HFF-Myc (cell line): ENCODE measurements around the gene USP9X.

Experiments
- DNase-seq: peaks from one replicate; pipeline ENCODE4 v3.0.0-alpha.2; 2011; ENCODE audit warnings: low read depth; ENCODE audit errors: extremely low read depth
- H3K4me3 ChIP-seq: replicated peaks from 2 replicates; pipeline ENCODE4 v1.5.1; 2011; ENCODE audit warnings: low read depth, mild to moderate bottlenecking, control low read depth, low read length
- TF ChIP-seq, protein P1 (sequence below): IDR thresholded peaks from 2 replicates; pipeline ENCODE4 v1.5.1; 2012; ENCODE audit warnings: mild to moderate bottlenecking, low read depth, low read length, control low read depth; ENCODE audit errors: missing control alignments

Gene USP9X

GRCh38 chrX:41066391-41066790 lies 18.9 kb upstream of the USP9X start:
- TF ChIP-seq, protein P1, sequence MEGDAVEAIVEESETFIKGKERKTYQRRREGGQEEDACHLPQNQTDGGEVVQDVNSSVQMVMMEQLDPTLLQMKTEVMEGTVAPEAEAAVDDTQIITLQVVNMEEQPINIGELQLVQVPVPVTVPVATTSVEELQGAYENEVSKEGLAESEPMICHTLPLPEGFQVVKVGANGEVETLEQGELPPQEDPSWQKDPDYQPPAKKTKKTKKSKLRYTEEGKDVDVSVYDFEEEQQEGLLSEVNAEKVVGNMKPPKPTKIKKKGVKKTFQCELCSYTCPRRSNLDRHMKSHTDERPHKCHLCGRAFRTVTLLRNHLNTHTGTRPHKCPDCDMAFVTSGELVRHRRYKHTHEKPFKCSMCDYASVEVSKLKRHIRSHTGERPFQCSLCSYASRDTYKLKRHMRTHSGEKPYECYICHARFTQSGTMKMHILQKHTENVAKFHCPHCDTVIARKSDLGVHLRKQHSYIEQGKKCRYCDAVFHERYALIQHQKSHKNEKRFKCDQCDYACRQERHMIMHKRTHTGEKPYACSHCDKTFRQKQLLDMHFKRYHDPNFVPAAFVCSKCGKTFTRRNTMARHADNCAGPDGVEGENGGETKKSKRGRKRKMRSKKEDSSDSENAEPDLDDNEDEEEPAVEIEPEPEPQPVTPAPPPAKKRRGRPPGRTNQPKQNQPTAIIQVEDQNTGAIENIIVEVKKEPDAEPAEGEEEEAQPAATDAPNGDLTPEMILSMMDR: no peak

GRCh38 chrX:41066969-41067368 lies 18.3 kb upstream of the USP9X start:
- DNase-seq: no peak
- H3K4me3 ChIP-seq: no peak overlapping the region
- TF ChIP-seq, protein P1: no peak

More at GRCh38 chrX:41066391-41066790, 18.9 kb upstream of the USP9X start:
- no peak overlapping the region for H3K4me3 ChIP-seq
- DNase-seq: no peak

DNA sequence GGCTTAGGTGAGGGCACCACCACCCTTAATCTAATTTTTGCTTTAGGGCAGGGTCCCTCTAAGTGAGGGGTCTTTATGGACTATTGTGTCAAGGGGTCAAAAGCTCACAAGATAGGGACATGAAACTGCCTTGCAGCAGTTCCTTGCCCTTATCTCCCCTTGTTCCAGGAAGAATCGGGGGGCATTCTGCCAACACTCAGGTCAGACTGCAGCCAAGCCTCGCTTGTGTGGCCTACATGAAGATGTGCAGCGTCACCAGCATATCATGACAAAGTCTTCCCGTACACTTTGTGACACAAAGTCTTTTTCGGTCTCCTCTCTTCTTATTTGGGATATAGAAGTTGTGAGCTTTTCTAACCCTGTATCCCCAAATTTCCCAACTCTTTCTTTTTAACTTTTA lies 17.5 kb upstream of the USP9X start:
- TF ChIP-seq, protein P1: no peak
- H3K4me3 ChIP-seq: no peak overlapping the region
- DNase-seq: no peak

DNA sequence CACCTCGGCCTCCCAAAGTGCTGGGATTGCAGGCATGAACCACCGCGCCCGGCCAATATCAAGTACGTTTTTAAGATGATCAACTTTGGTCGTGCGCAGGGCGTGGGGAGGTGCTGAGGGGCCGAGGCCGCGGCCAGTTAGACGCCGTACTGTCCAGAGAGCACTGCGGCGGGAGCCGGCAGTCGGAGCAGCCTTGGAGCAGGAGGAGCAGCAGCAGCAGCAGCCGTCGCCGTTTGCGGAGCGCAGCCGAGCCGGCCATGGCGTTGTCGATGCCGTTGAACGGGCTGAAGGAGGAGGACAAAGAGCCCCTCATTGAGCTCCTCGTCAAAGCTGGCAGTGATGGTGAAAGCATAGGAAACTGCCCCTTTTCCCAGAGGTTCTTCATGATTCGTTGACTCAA lies 8.5 kb upstream of the USP9X start:
- DNase-seq: no peak
- TF ChIP-seq, protein P1: no peak
- H3K4me3 ChIP-seq: no peak overlapping the region

- no peak for DNase-seq
- no peak overlapping the region for H3K4me3 ChIP-seq
- TF ChIP-seq, protein P1: no peak
Measured at GRCh38 chrX:41081821-41082220, 3.4 kb upstream of the USP9X start.

DNA sequence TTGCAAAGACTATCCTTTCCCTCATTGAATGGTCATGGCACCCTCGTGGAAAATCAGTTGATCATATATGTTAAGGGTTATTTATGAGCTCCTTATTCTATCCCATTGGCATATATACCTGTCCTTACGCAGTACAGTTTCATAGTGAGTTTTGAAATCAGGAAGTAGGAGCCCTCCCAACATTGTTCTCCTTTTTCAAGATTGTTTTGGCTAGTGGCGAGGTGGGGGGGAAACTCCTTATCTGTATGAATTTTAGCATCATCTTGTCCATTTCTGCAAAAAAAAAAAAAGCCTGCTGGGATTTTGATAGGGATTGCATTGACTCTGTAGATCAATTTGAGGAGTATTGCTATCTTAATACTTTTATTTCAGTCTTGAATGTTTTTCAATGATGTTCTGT lies 2.5 kb upstream of the USP9X start:
- no peak for DNase-seq
- no peak overlapping the region for H3K4me3 ChIP-seq
- TF ChIP-seq, protein P1: no peak
